Glutamatergic neuron (in vitro differentiated cells): ENCODE results near the gene RRP1B. TPM values are rescaled to one million over a fixed set of nuclear protein-coding genes. Genes with fewer than 3 reads are reported as not detected.

Source experiments
- DNase-seq: peaks from one replicate; pipeline ENCODE4 v3.0.0; 2022
- H3K27ac Mint-ChIP-seq: one replicate; pipeline ENCODE4 v1.8.0; 2020; ENCODE audit warnings: mild to moderate bottlenecking, mixed read lengths, inconsistent platforms; ENCODE audit not compliant: unreplicated experiment
- H3K27me3 Mint-ChIP-seq: one replicate; pipeline ENCODE4 v1.8.0; 2020; ENCODE audit warnings: mild to moderate bottlenecking, moderate library complexity, mixed read lengths, inconsistent platforms; ENCODE audit not compliant: unreplicated experiment
- H3K36me3 Mint-ChIP-seq: one replicate; pipeline ENCODE4 v1.8.0; 2020; ENCODE audit warnings: mild to moderate bottlenecking, mixed read lengths, inconsistent platforms; ENCODE audit not compliant: unreplicated experiment
- H3K4me1 Mint-ChIP-seq: one replicate; pipeline ENCODE4 v1.8.0; 2020; ENCODE audit warnings: mild to moderate bottlenecking, low read depth, mixed read lengths, inconsistent platforms; ENCODE audit not compliant: unreplicated experiment
- H3K4me3 Mint-ChIP-seq: one replicate; pipeline ENCODE4 v1.8.0; 2020; ENCODE audit warnings: mild to moderate bottlenecking, mixed read lengths, inconsistent platforms; ENCODE audit not compliant: unreplicated experiment
- H3K9me3 Mint-ChIP-seq: one replicate; pipeline ENCODE4 v1.8.0; 2020; ENCODE audit warnings: mild to moderate bottlenecking, moderate library complexity, mixed read lengths, inconsistent platforms; ENCODE audit not compliant: unreplicated experiment
- CTCF ChIP-seq: fragments of 200-600 bp; sonication (generic); IDR thresholded peaks from one replicate; pipeline ENCODE4 v1.5.0; 2021; ENCODE audit not compliant: partially characterized antibody, unreplicated experiment
- total RNA-seq: library from RNA; stranded (reverse); fragmentation: NEBNext Ultra II Directional; extraction: Animal tissue kit (Norgen Biotek cat#: 25700); gene quantifications from one replicate; pipeline ENCODE4 v1.2.1, GENCODE V29; 2021; ENCODE audit not compliant: unreplicated experiment

RRP1B gene
- total RNA-seq, 1 donor from 2014 or later = 41.2 TPM

GRCh38 chr21:43643193-43643592 is 16.2 kb upstream of the RRP1B start:
- Mint-ChIP-seq H3K4me1 (peaks cover 12% of the 10 kb centered on the region), H3K27me3 (no peaks in the 10 kb centered on the region), H3K27ac (no peak overlapping the region), H3K9me3 (no peaks in the 10 kb centered on the region), H3K4me3 (no peak overlapping the region), H3K36me3 (no peaks in the 10 kb centered on the region)
- no peak for DNase-seq
- no peak for TF ChIP-seq CTCF

- H3K27ac Mint-ChIP-seq = no peak overlapping the region
- no peak for DNase-seq
- peaks cover 15% of the 10 kb centered on the region for H3K4me1 Mint-ChIP-seq
- no peak overlapping the region for H3K4me3 Mint-ChIP-seq
- H3K27me3 Mint-ChIP-seq = no peaks in the 10 kb centered on the region
- TF ChIP-seq CTCF = no peak
- H3K9me3 Mint-ChIP-seq = no peaks in the 10 kb centered on the region
- no peaks in the 10 kb centered on the region for H3K36me3 Mint-ChIP-seq
Measured at GRCh38 chr21:43644071-43644470, 15.3 kb upstream of the RRP1B start.

- H3K9me3 Mint-ChIP-seq = no peaks in the 10 kb centered on the region
- H3K27me3 Mint-ChIP-seq = no peaks in the 10 kb centered on the region
- no peaks in the 10 kb centered on the region for H3K36me3 Mint-ChIP-seq
- TF ChIP-seq CTCF = no peak
- DNase-seq = no peak
- H3K4me1 Mint-ChIP-seq = peaks cover 15% of the 10 kb centered on the region
- no peak overlapping the region for H3K4me3 Mint-ChIP-seq
- H3K27ac Mint-ChIP-seq = no peak overlapping the region
Measured at GRCh38 chr21:43644609-43645008, 14.8 kb upstream of the RRP1B start.

- Mint-ChIP-seq H3K4me3 (no peak overlapping the region), H3K27ac (no peak overlapping the region)
- TF ChIP-seq CTCF = no peak
Measured at GRCh38 chr21:43645136-43645891, 14.0 kb upstream of the RRP1B start.

GRCh38 chr21:43645976-43646375 is 13.4 kb upstream of the RRP1B start:
- H3K4me3 Mint-ChIP-seq = no peak overlapping the region
- no peaks in the 10 kb centered on the region for H3K27me3 Mint-ChIP-seq
- no peak for TF ChIP-seq CTCF
- peaks cover 15% of the 10 kb centered on the region for H3K4me1 Mint-ChIP-seq
- no peaks in the 10 kb centered on the region for H3K36me3 Mint-ChIP-seq
- DNase-seq = no peak
- no peak overlapping the region for H3K27ac Mint-ChIP-seq
- H3K9me3 Mint-ChIP-seq = no peaks in the 10 kb centered on the region

More at GRCh38 chr21:43645136-43645891, 14.0 kb upstream of the RRP1B start:
- Mint-ChIP-seq H3K27me3 (no peaks in the 10 kb centered on the region), H3K36me3 (no peaks in the 10 kb centered on the region), H3K4me1 (peaks cover 15% of the 10 kb centered on the region), H3K9me3 (no peaks in the 10 kb centered on the region)
- peak; percentile 28 for DNase-seq
